ENCODE data around the gene MIPEP.

The MIPEP gene

DNA sequence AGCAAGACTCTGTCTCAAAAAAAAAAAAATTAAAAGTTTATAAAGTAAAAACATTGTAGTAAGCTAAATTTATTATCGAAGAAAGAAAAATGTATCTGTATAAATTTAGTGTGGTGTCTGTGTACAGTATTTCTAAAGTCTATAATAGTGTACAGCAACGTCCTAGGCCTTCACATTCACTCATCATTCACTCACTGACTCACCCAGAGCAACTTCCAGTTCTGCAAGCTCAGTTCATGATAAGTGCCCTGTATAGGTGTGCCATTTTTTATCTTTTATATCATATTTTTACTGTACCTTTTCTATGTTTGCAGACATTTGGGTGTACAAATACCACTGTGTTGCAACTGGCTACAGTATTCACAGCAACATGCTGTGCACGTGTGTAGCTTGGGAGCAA is 200.9 kb downstream of the MIPEP start:
- no peak for DNase-seq (ENCODE audit: low read depth in 1 of 2, low spot score in 1 of 2)

GRCh38 chr13:23687614-23688013 is 201.6 kb downstream of the MIPEP start:
- no peak for DNase-seq (ENCODE audit: low read depth in 1 of 2, low spot score in 1 of 2)

DNA sequence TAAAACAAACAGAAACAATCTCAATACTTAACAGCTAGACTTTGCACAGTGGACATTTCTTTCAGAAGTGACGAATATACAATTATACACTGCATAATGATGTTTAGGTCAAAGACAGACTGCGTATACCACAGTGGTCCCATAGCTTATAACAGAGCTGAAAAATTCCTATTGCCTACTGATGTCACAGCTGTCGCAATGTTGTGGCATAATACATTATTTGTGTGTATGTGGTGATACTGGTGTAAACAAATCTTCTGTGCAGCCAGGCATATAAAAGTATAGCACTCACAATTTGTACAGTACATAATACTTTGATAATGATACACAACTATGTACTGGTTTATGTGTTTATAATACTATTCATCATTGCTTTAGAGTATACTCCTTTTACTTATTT is 202.3 kb downstream of the MIPEP start:
- DNase-seq (ENCODE audit: low read depth in 1 of 2, low spot score in 1 of 2), result no peak

GRCh38 chr13:23685416-23685815 is 203.8 kb downstream of the MIPEP start:
- no peak for DNase-seq (ENCODE audit: low read depth in 1 of 2, low spot score in 1 of 2)

DNA sequence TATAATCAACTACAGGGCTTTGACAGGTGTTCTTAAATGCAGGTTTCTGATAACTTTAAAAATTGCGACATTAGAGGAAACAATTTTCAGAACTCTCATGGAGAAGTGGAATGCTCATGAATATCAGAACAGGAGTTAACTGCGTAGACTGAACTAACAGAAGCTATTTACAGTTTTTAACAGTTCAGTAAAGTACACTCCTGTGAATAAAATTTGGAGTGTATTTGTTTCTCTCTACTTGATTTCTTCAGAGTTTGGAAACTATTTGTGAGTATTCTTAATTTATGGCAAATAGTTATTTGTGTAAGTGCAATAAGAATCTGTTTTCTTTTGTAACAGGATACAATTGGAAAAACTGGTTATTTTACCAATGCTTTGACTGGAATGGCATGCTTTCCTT is 204.6 kb downstream of the MIPEP start:
- DNase-seq (ENCODE audit: low read depth in 1 of 2, low spot score in 1 of 2), result no peak

DNA sequence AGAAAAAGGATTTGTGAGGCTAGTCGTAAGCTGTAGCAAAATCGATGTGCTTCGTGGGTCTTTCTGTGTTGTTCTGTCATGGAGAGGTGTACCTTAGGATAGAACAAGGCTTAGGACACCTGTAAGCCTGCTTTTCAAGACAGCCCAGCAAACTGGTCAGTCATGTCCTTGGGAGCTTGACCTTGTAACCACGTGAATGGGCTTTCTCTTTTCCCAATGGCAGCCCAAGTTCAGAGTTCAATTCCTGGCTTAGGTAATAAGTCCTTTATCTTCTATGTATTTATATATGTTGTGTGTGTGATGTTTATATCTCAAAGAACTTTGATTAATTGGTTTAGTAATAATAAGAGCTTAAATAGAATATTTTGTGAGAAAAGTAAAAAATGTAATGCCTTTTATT is 206.1 kb downstream of the MIPEP start:
- DNase-seq (ENCODE audit: low read depth in 1 of 2, low spot score in 1 of 2), result no peak

- no peak for DNase-seq (ENCODE audit: low read depth in 1 of 2, low spot score in 1 of 2)
Measured at GRCh38 chr13:23680845-23681669, 208.1 kb downstream of the MIPEP start.
